Non-pigmented ciliary epithelial cell (primary cell): ENCODE data around the gene TEDC2.

Experiments
- DNase-seq: peaks from one replicate; pipeline ENCODE4 v3.0.0-alpha.2; 2010; ENCODE audit warnings: low read depth

TEDC2 gene

GRCh38 chr16:2513405-2514332 is 53.8 kb downstream of the TEDC2 start, which contains the start of gene ATP6V0C:
ATP6V0C (plus strand) TSS chr16:2513952; CDS start chr16:2514104, 152 bp downstream.
- no peak for DNase-seq
